Measurements from ENCODE around the gene HBE1.

HBE1 gene

DNA sequence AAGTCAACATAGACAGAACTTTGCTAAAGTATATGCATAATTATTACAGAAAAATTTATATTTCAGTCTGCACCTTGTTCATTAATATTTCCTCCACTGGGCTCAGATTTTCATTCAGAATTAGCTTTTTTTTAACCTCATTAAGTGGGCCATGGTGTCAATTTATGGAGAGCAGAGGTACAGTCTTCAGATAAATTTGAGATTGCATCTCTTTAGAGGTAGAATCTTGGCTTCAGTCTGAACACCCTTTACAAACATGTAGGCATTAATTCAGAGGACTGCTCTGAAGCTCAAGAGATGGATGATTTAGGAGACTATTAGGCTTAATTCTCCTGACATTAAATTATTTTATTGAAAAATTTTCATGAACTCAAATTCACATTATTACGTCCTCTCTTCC is 39.5 kb downstream of the HBE1 start:
- H3K4me3 ChIP-seq (ENCODE audit: low read depth, low read length) = no peak overlapping the region
- TF ChIP-seq, protein P1, sequence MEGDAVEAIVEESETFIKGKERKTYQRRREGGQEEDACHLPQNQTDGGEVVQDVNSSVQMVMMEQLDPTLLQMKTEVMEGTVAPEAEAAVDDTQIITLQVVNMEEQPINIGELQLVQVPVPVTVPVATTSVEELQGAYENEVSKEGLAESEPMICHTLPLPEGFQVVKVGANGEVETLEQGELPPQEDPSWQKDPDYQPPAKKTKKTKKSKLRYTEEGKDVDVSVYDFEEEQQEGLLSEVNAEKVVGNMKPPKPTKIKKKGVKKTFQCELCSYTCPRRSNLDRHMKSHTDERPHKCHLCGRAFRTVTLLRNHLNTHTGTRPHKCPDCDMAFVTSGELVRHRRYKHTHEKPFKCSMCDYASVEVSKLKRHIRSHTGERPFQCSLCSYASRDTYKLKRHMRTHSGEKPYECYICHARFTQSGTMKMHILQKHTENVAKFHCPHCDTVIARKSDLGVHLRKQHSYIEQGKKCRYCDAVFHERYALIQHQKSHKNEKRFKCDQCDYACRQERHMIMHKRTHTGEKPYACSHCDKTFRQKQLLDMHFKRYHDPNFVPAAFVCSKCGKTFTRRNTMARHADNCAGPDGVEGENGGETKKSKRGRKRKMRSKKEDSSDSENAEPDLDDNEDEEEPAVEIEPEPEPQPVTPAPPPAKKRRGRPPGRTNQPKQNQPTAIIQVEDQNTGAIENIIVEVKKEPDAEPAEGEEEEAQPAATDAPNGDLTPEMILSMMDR (IDR thresholded peaks at IDR 0.05; ENCODE audit: low read depth, low read length) = no peak

DNA sequence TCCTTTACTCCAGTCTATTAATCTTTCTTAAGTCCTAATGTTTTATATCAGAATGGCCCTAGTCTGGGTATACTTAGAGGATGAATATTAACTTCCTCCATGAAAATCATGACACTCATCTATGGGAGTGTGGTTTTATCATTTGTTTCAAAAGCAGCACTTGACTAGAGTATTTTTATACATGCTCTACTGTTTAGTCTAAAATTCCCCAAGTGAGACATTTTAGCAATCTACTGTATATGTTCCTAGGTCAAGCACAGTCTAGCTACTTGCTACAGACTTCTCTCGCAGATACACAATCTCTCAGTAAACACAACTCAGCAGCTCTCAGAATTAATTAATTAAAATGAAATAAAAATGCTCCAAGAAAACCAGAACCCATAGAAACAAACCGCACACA is 39.9 kb downstream of the HBE1 start:
- TF ChIP-seq, protein P1 (IDR thresholded peaks at IDR 0.05; ENCODE audit: low read depth, low read length) = no peak

DNA sequence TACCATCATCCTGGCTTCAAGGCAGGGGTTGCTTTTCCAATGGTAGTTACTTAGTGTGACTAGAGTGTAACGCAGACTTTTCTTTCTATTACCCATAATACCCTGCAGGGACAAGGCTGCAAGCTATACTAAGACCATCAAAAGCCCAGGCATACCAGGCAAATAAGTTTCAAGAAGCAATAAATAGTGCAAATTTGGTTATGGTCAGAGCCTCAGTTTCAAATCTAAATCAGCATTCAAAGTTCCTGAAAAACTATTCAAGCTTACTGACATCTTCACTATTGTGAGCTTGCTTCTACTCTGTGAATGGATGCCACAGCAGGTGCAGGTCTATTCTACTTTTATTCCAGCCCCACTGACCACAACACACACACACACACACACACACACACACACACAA is 40.4 kb downstream of the HBE1 start:
- TF ChIP-seq, protein P1 (IDR thresholded peaks at IDR 0.05; ENCODE audit: low read depth, low read length) = no peak
- H3K4me3 ChIP-seq (ENCODE audit: low read depth, low read length) = no peak overlapping the region

More for the DNA sequence above, 39.9 kb downstream of the HBE1 start:
- H3K4me3 ChIP-seq (ENCODE audit: low read depth, low read length) = no peak overlapping the region

DNA sequence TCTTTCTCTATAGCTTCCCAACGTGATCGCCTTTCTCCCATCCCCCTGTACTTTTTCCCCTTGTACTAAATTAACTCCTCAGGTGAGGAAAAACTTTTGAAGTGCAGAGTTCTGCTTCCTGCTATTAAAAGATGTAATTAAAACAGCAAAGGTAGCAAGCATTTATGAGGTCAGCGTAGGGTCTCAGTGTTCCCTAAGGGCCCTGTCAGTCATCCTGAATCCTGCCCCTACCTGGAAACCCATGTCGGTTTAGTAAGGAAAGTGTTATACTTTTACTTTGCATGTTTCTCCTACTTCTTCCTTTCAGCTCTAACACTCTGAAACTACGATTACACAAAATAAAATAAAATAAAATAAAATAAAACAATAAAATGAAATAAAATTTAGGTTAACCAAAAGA is 41.6 kb downstream of the HBE1 start:
- no peak overlapping the region for H3K4me3 ChIP-seq (ENCODE audit: low read depth, low read length)
- TF ChIP-seq, protein P1 (IDR thresholded peaks at IDR 0.05; ENCODE audit: low read depth, low read length) = no peak

DNA sequence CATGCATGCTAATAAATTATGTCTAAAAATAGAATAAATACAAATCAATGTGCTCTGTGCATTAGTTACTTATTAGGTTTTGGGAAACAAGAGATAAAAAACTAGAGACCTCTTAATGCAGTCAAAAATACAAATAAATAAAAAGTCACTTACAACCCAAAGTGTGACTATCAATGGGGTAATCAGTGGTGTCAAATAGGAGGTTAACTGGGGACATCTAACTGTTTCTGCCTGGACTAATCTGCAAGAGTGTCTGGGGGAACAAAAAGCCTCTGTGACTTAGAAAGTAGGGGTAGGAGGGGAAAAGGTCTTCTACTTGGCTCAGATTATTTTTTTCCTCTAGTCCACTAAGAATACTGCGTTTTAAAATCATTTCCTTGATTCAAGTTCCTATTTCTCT is 42.1 kb downstream of the HBE1 start:
- TF ChIP-seq, protein P1 (IDR thresholded peaks at IDR 0.05; ENCODE audit: low read depth, low read length) = no peak
- no peak overlapping the region for H3K4me3 ChIP-seq (ENCODE audit: low read depth, low read length)

DNA sequence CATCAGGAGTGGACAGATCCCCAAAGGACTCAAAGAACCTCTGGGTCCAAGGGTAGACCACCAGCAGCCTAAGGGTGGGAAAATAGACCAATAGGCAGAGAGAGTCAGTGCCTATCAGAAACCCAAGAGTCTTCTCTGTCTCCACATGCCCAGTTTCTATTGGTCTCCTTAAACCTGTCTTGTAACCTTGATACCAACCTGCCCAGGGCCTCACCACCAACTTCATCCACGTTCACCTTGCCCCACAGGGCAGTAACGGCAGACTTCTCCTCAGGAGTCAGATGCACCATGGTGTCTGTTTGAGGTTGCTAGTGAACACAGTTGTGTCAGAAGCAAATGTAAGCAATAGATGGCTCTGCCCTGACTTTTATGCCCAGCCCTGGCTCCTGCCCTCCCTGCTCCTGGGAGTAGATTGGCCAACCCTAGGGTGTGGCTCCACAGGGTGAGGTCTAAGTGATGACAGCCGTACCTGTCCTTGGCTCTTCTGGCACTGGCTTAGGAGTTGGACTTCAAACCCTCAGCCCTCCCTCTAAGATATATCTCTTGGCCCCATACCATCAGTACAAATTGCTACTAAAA is 42.9 kb downstream of the HBE1 start, which contains the start of gene HBB:
Gene HBB, minus strand, starts transcription at position 340 of the 579 bp plus-strand sequence. Its CDS starts 50 bp downstream, at position 290.
- TF ChIP-seq, protein P1 (IDR thresholded peaks at IDR 0.05; ENCODE audit: low read depth, low read length) = no peak
- no peak within 1 kb of the TSS for H3K4me3 ChIP-seq (ENCODE audit: low read depth, low read length)

DNA sequence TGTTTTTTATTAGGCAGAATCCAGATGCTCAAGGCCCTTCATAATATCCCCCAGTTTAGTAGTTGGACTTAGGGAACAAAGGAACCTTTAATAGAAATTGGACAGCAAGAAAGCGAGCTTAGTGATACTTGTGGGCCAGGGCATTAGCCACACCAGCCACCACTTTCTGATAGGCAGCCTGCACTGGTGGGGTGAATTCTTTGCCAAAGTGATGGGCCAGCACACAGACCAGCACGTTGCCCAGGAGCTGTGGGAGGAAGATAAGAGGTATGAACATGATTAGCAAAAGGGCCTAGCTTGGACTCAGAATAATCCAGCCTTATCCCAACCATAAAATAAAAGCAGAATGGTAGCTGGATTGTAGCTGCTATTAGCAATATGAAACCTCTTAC is 44.3 kb downstream of the HBE1 start:
- TF ChIP-seq, protein P1 (IDR thresholded peaks at IDR 0.05; ENCODE audit: low read depth, low read length) = no peak
- no peak overlapping the region for H3K4me3 ChIP-seq (ENCODE audit: low read depth, low read length)
